ENCODE measurements around the gene SLC2A9. TPM values are rescaled to one million over a fixed set of nuclear protein-coding genes. Genes with fewer than 3 reads are reported as not detected.

SLC2A9 gene
- total RNA-seq, 2 donors from 2014 or later: 1.6 to 8.6 TPM

GRCh38 chr4:9874385-9874784, 146.9 kb downstream of the SLC2A9 start:
- H3K27ac ChIP-seq: no peak overlapping the region
- H3K27me3 ChIP-seq: no peaks in the 10 kb centered on the region
- ATAC-seq (no peak), DNase-seq (no peak)
- no peaks in the 10 kb centered on the region for H3K4me1 ChIP-seq
- H3K9me3 ChIP-seq: no peaks in the 10 kb centered on the region
- no peak overlapping the region for H3K4me3 ChIP-seq
- TF ChIP-seq POLR2A (IDR thresholded peaks at IDR 0.05): no peak
- no peak for TF ChIP-seq CTCF (IDR thresholded peaks at IDR 0.05)
- intact Hi-C loops (cut with DNase I): no loop called here
- H3K36me3 ChIP-seq (replicated peaks in 1 of 2; ENCODE audit: insufficient read depth in 1 of 2, low read depth in 2 of 2): no peaks in the 10 kb centered on the region
- 80 to 93% methylated on average over 5 of the region's 5 CpGs for WGBS, 2 donors

GRCh38 chr4:9870165-9870790, 151.0 kb downstream of the SLC2A9 start:
- Histone ChIP-seq H3K4me3 (no peak overlapping the region), H3K27me3 (no peaks in the 10 kb centered on the region), H3K36me3 (replicated peaks in 1 of 2; ENCODE audit: insufficient read depth in 1 of 2, low read depth in 2 of 2) (no peaks in the 10 kb centered on the region), H3K4me1 (no peaks in the 10 kb centered on the region), H3K9me3 (no peaks in the 10 kb centered on the region), H3K27ac (no peak overlapping the region)
- DNase-seq: no peak
- ATAC-seq: no peak
- intact Hi-C loops (cut with DNase I): no loop called here
- WGBS, 2 donors: 64 to 76% methylated on average over 10 of the region's 10 CpGs
- TF ChIP-seq POLR2A (IDR thresholded peaks at IDR 0.05) (no peak), CTCF (IDR thresholded peaks at IDR 0.05) (no peak)

GRCh38 chr4:9867751-9868425, 153.4 kb downstream of the SLC2A9 start:
- 55 to 67% methylated on average over 8 to 11 of the region's 11 CpGs for WGBS, 2 donors

GRCh38 chr4:9866931-9867330, 154.4 kb downstream of the SLC2A9 start:
- Histone ChIP-seq H3K4me3 (no peak overlapping the region), H3K4me1 (no peaks in the 10 kb centered on the region), H3K27ac (no peak overlapping the region), H3K36me3 (replicated peaks in 1 of 2; ENCODE audit: insufficient read depth in 1 of 2, low read depth in 2 of 2) (no peaks in the 10 kb centered on the region), H3K27me3 (no peaks in the 10 kb centered on the region), H3K9me3 (no peaks in the 10 kb centered on the region)
- WGBS, 2 donors: 70 to 71% methylated on average over 5 of the region's 5 CpGs
- no peak for DNase-seq
- ATAC-seq: no peak
- intact Hi-C loops (cut with DNase I): no loop called here
- TF ChIP-seq POLR2A (IDR thresholded peaks at IDR 0.05): no peak
- TF ChIP-seq CTCF (IDR thresholded peaks at IDR 0.05): no peak

More at GRCh38 chr4:9867751-9868425, 153.4 kb downstream of the SLC2A9 start:
- no peaks in the 10 kb centered on the region for H3K9me3 ChIP-seq
- DNase-seq (no peak), ATAC-seq (no peak)
- intact Hi-C loops (cut with DNase I): no loop called here
- no peak overlapping the region for H3K4me3 ChIP-seq
- no peaks in the 10 kb centered on the region for H3K36me3 ChIP-seq (replicated peaks in 1 of 2; ENCODE audit: insufficient read depth in 1 of 2, low read depth in 2 of 2)
- TF ChIP-seq POLR2A (IDR thresholded peaks at IDR 0.05): no peak
- TF ChIP-seq CTCF (IDR thresholded peaks at IDR 0.05): no peak
- no peaks in the 10 kb centered on the region for H3K27me3 ChIP-seq
- H3K4me1 ChIP-seq: no peaks in the 10 kb centered on the region
- no peak overlapping the region for H3K27ac ChIP-seq

GRCh38 chr4:9861561-9861960, 159.7 kb downstream of the SLC2A9 start:
- no peak overlapping the region for H3K27ac ChIP-seq
- no peak for DNase-seq
- ATAC-seq: no peak
- no peaks in the 10 kb centered on the region for H3K4me1 ChIP-seq
- H3K4me3 ChIP-seq: no peak overlapping the region
- intact Hi-C loops (cut with DNase I): no loop called here
- no peaks in the 10 kb centered on the region for H3K27me3 ChIP-seq
- 64 to 69% methylated on average over 3 of the region's 3 CpGs for WGBS, 2 donors
- no peaks in the 10 kb centered on the region for H3K36me3 ChIP-seq (replicated peaks in 1 of 2; ENCODE audit: insufficient read depth in 1 of 2, low read depth in 2 of 2)
- no peak for TF ChIP-seq POLR2A (IDR thresholded peaks at IDR 0.05)
- no peak for TF ChIP-seq CTCF (IDR thresholded peaks at IDR 0.05)
- H3K9me3 ChIP-seq: peaks cover 0 to 7% (median 0%) of the 10 kb centered on the region in 3 donors
